Thyroid gland (tissue), 4 donors: ENCODE results near the gene SGSH.

Experiments
- POLR2A ChIP-seq, 2 donors: fragments of 450-650 bp; IDR thresholded peaks; one replicate each; pipeline ENCODE4 v1.6.1; 2017; ENCODE audit warnings: antibody characterized with exemption in 2 of 2, mild to moderate bottlenecking in 2 of 2, moderate library complexity in 1 of 2
- TF ChIP-seq, protein P1 (sequence below), 6 experiments: fragments of 200-600 bp in 3 of 6; fragments of 450-650 bp in 3 of 6; sonication (generic) in 3 of 6; IDR thresholded peaks; one replicate each; pipeline ENCODE4 v1.5.1; 2016 to 2019; ENCODE audit warnings: antibody characterized with exemption in 6 of 6, mild to moderate bottlenecking in 2 of 6, inconsistent platforms in 1 of 6, moderate library complexity in 1 of 6

DNA sequence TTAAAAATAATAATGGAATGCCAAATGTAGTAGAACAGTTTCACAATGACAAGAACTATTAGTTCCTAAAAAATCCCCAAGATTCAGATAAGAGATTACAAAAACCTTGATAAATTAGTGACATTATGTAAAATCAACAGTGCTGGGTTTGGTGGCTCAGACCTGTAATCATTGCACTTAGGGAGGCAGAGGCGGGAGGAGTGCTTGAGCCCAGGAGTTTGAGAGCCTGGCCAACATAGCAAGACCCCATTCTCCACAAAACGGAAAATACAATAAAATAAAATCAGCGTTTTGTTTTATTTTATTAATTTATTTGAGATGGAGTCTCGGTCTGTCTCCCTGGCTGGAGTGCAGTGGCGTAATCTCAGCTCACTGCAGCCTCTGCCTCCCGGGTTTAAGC, 46.2 kb downstream of the SGSH start:
- TF ChIP-seq, protein P1, sequence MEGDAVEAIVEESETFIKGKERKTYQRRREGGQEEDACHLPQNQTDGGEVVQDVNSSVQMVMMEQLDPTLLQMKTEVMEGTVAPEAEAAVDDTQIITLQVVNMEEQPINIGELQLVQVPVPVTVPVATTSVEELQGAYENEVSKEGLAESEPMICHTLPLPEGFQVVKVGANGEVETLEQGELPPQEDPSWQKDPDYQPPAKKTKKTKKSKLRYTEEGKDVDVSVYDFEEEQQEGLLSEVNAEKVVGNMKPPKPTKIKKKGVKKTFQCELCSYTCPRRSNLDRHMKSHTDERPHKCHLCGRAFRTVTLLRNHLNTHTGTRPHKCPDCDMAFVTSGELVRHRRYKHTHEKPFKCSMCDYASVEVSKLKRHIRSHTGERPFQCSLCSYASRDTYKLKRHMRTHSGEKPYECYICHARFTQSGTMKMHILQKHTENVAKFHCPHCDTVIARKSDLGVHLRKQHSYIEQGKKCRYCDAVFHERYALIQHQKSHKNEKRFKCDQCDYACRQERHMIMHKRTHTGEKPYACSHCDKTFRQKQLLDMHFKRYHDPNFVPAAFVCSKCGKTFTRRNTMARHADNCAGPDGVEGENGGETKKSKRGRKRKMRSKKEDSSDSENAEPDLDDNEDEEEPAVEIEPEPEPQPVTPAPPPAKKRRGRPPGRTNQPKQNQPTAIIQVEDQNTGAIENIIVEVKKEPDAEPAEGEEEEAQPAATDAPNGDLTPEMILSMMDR (IDR thresholded peaks at IDR 0.05): no peak
- no peak for TF ChIP-seq POLR2A (IDR thresholded peaks at IDR 0.05)
